ENCODE measurements around the gene CARS1.

- TF ChIP-seq, protein P1, sequence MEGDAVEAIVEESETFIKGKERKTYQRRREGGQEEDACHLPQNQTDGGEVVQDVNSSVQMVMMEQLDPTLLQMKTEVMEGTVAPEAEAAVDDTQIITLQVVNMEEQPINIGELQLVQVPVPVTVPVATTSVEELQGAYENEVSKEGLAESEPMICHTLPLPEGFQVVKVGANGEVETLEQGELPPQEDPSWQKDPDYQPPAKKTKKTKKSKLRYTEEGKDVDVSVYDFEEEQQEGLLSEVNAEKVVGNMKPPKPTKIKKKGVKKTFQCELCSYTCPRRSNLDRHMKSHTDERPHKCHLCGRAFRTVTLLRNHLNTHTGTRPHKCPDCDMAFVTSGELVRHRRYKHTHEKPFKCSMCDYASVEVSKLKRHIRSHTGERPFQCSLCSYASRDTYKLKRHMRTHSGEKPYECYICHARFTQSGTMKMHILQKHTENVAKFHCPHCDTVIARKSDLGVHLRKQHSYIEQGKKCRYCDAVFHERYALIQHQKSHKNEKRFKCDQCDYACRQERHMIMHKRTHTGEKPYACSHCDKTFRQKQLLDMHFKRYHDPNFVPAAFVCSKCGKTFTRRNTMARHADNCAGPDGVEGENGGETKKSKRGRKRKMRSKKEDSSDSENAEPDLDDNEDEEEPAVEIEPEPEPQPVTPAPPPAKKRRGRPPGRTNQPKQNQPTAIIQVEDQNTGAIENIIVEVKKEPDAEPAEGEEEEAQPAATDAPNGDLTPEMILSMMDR (IDR thresholded peaks at IDR 0.05), result no peak
- TF ChIP-seq EZH2 (IDR thresholded peaks at IDR 0.05; ENCODE audit: borderline replicate concordance, insufficient read depth, low read depth, low read length, poor library complexity, severe bottlenecking), result no peak
Observed at GRCh38 chr11:3035333-3035732, 21.9 kb downstream of the CARS1 start.

Data from B cell (primary cell).